Endothelial cell of umbilical vein (primary cell): ENCODE measurements around the gene MYO16.

ENCODE experiments used
- CTCF ChIP-seq, 2 donors: IDR thresholded peaks; 1 replicate in 1 of 2; 2 replicates in 1 of 2; pipeline ENCODE4 v1.5.1; 2011; ENCODE audit warnings: low read length in 2 of 2, mild to moderate bottlenecking in 2 of 2, moderate library complexity in 2 of 2, control low read depth in 1 of 2, inconsistent platforms in 1 of 2, low read depth in 1 of 2; ENCODE audit not compliant: insufficient read depth in 1 of 2; ENCODE audit errors: extremely low read depth in 1 of 2
- EZH2 ChIP-seq: IDR thresholded peaks from 2 replicates; pipeline ENCODE4 v1.6.1; 2012; ENCODE audit warnings: borderline replicate concordance, low read depth, mild to moderate bottlenecking, moderate library complexity, low read length, inconsistent platforms; ENCODE audit not compliant: severe bottlenecking
- FOS ChIP-seq: IDR thresholded peaks from 2 replicates; pipeline ENCODE4 v1.6.1; 2011; ENCODE audit warnings: mild to moderate bottlenecking, low read length, moderate library complexity, borderline replicate concordance; ENCODE audit not compliant: insufficient read depth
- JUN ChIP-seq: IDR thresholded peaks from 2 replicates; pipeline ENCODE4 v1.6.1; 2011; ENCODE audit warnings: borderline replicate concordance, low read depth; ENCODE audit not compliant: insufficient read length, insufficient read depth
- MYC ChIP-seq: IDR thresholded peaks from one replicate; pipeline ENCODE4 v1.6.1; 2011; ENCODE audit warnings: mild to moderate bottlenecking, low read depth, low read length
- POLR2A ChIP-seq: IDR thresholded peaks from 2 replicates; pipeline ENCODE4 v1.6.1; 2012; ENCODE audit warnings: low read depth, mild to moderate bottlenecking, control low read depth, low read length
- POLR2AphosphoS5 ChIP-seq: IDR thresholded peaks from 2 replicates; pipeline ENCODE4 v1.6.1; 2012; ENCODE audit warnings: low read depth, mild to moderate bottlenecking, control low read depth, low read length, moderate library complexity; ENCODE audit not compliant: insufficient read depth
- TF ChIP-seq, protein P1 (sequence below): IDR thresholded peaks from 2 replicates; pipeline ENCODE4 v1.6.1; 2011; ENCODE audit not compliant: insufficient read depth, insufficient read length

GRCh38 chr13:108851660-108852059 is 222.2 kb downstream of the MYO16 start:
- TF ChIP-seq CTCF (IDR thresholded peaks at IDR 0.05; ENCODE audit: extremely low read depth in 1 of 2, insufficient read depth in 1 of 2, low read depth in 1 of 2, low read length in 2 of 2) (no peak), JUN (no peak), POLR2A (no peak), POLR2AphosphoS5 (no peak), EZH2 (no peak), FOS (no peak), MYC (no peak)
- TF ChIP-seq, protein P1, sequence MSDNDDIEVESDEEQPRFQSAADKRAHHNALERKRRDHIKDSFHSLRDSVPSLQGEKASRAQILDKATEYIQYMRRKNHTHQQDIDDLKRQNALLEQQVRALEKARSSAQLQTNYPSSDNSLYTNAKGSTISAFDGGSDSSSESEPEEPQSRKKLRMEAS: no peak
